ENCODE measurements around the gene DERL2. TPM values are rescaled to one million over a fixed set of nuclear protein-coding genes. Genes with fewer than 3 reads are reported as not detected.
A peak's percentile ranks its signal among the peaks of the same experiment; 100 is the strongest.

The DERL2 gene
- total RNA-seq, 4 donors from 2014 or later, result 4.6 to 37.5 (median 21.7) TPM

- in situ Hi-C loops (cut with MboI; ENCODE audit: low pct_ligation_motif_present in 1 of 4, low pct_unique_long_range_greater_than_20kb in 1 of 4, low sequenced_read_pairs in 3 of 4) (no loop called here), intact Hi-C loops (cut with DNase I; ENCODE audit: low total_unique reads) (no loop called here)
- H3K4me1 ChIP-seq, result peaks cover 0 to 14% (median 7%) of the 10 kb centered on the region in 4 donors
- no peak overlapping the region for H3K27ac ChIP-seq
- TF ChIP-seq CTCF (IDR thresholded peaks at IDR 0.05), result no peak
- no peaks in the 10 kb centered on the region for H3K27me3 ChIP-seq
- whole genome bisulfite sequencing, 2 donors (ENCODE audit: low coverage in 1 of 2), result 88 to 91% methylated on average over 3 to 5 of the region's 5 CpGs
- no peaks in the 10 kb centered on the region for H3K9me3 ChIP-seq
- no peak for DNase-seq
- no peaks in the 10 kb centered on the region for H3K36me3 ChIP-seq
- no peak overlapping the region for H3K4me3 ChIP-seq
Measured at GRCh38 chr17:5523249-5523648, 37.3 kb upstream of the DERL2 start.

GRCh38 chr17:5522476-5522875 is 36.5 kb upstream of the DERL2 start:
- 100% methylated on average over 1 of the region's 1 CpG; no CpG with 5 or more reads in 1 of the 2 donors for WGBS, 2 donors (ENCODE audit: low coverage in 1 of 2)
- Histone ChIP-seq H3K27me3 (no peaks in the 10 kb centered on the region), H3K9me3 (no peaks in the 10 kb centered on the region), H3K4me3 (no peak overlapping the region), H3K27ac (no peak overlapping the region), H3K36me3 (no peaks in the 10 kb centered on the region), H3K4me1 (peaks cover 0 to 14% (median 6%) of the 10 kb centered on the region in 4 donors)
- DNase-seq, result no peak
- in situ Hi-C loops (cut with MboI; ENCODE audit: low pct_ligation_motif_present in 1 of 4, low pct_unique_long_range_greater_than_20kb in 1 of 4, low sequenced_read_pairs in 3 of 4), result no loop called here
- TF ChIP-seq POLR2AphosphoS5 (IDR thresholded peaks at IDR 0.05) (no peak), EP300 (IDR thresholded peaks at IDR 0.05; ENCODE audit: low read depth) (no peak), POLR2A (IDR thresholded peaks at IDR 0.05) (no peak)
- intact Hi-C loops (cut with DNase I; ENCODE audit: low total_unique reads), result no loop called here

GRCh38 chr17:5516060-5516792 is 30.2 kb upstream of the DERL2 start:
- H3K27ac ChIP-seq, result peak overlapping the region; percentile 37 to 60 (median 49)
- WGBS, 2 donors (ENCODE audit: low coverage in 1 of 2), result 53 to 61% methylated on average over 5 of the region's 5 CpGs
- no peaks in the 10 kb centered on the region for H3K4me1 ChIP-seq
- no peaks in the 10 kb centered on the region for H3K9me3 ChIP-seq
- intact Hi-C loops (cut with DNase I; ENCODE audit: low total_unique reads), result no loop called here
- no peak overlapping the region for H3K4me3 ChIP-seq
- TF ChIP-seq CTCF (IDR thresholded peaks at IDR 0.05), result no peak
- TF ChIP-seq EP300 (IDR thresholded peaks at IDR 0.05; ENCODE audit: low read depth), result no peak
- TF ChIP-seq POLR2A (IDR thresholded peaks at IDR 0.05), result no peak
- TF ChIP-seq POLR2AphosphoS5 (IDR thresholded peaks at IDR 0.05), result peak in 2 of 3 donors; percentile 14 to 29
- in situ Hi-C loops (cut with MboI; ENCODE audit: low pct_ligation_motif_present in 1 of 4, low pct_unique_long_range_greater_than_20kb in 1 of 4, low sequenced_read_pairs in 3 of 4), result no loop called here
- H3K27me3 ChIP-seq, result no peaks in the 10 kb centered on the region
- no peaks in the 10 kb centered on the region for H3K36me3 ChIP-seq
- DNase-seq, result no peak

GRCh38 chr17:5514976-5515375 is 29.0 kb upstream of the DERL2 start:
- Histone ChIP-seq H3K27ac (no peak overlapping the region), H3K36me3 (no peaks in the 10 kb centered on the region), H3K27me3 (no peaks in the 10 kb centered on the region), H3K9me3 (no peaks in the 10 kb centered on the region), H3K4me1 (no peaks in the 10 kb centered on the region), H3K4me3 (no peak overlapping the region)
- DNase-seq, result no peak
- in situ Hi-C loops (cut with MboI; ENCODE audit: low pct_ligation_motif_present in 1 of 4, low pct_unique_long_range_greater_than_20kb in 1 of 4, low sequenced_read_pairs in 3 of 4), result no loop called here
- intact Hi-C loops (cut with DNase I; ENCODE audit: low total_unique reads), result no loop called here
- TF ChIP-seq POLR2AphosphoS5 (IDR thresholded peaks at IDR 0.05) (no peak), EP300 (IDR thresholded peaks at IDR 0.05; ENCODE audit: low read depth) (no peak), CTCF (IDR thresholded peaks at IDR 0.05) (no peak), POLR2A (IDR thresholded peaks at IDR 0.05) (no peak)
- 95 to 97% methylated on average over 6 to 10 of the region's 10 CpGs for WGBS, 2 donors (ENCODE audit: low coverage in 1 of 2)

GRCh38 chr17:5513628-5514027 is 27.6 kb upstream of the DERL2 start:
- in situ Hi-C loops (cut with MboI; ENCODE audit: low pct_ligation_motif_present in 1 of 4, low pct_unique_long_range_greater_than_20kb in 1 of 4, low sequenced_read_pairs in 3 of 4), result no loop called here

More at GRCh38 chr17:5513628-5514027, 27.6 kb upstream of the DERL2 start:
- H3K4me3 ChIP-seq, result no peak overlapping the region
- 69 to 78% methylated on average over 5 to 7 of the region's 7 CpGs for WGBS, 2 donors (ENCODE audit: low coverage in 1 of 2)
- TF ChIP-seq CTCF (IDR thresholded peaks at IDR 0.05), result no peak
- H3K27me3 ChIP-seq, result no peaks in the 10 kb centered on the region
- H3K36me3 ChIP-seq, result no peaks in the 10 kb centered on the region
- H3K27ac ChIP-seq, result no peak overlapping the region
- no peaks in the 10 kb centered on the region for H3K9me3 ChIP-seq
- H3K4me1 ChIP-seq, result no peaks in the 10 kb centered on the region
- intact Hi-C loops (cut with DNase I; ENCODE audit: low total_unique reads), result no loop called here
- no peak for DNase-seq
